Heart right ventricle (tissue), 16 donors: ENCODE data around the gene ZNF17. TPM values are rescaled to one million over a fixed set of nuclear protein-coding genes. Genes with fewer than 3 reads are reported as not detected.
"Not testable (repeated sequence)": the region's sequence is repeated elsewhere in the genome, so short reads cannot be mapped to it uniquely, and the experiment has no call there.

Experiments used
- ATAC-seq, 8 donors: fragments of 200-7000 bp; cut with Tn5 transposase; one replicate each; pipeline ENCODE4 v1.9.1; 2020; ENCODE audit warnings: mild to moderate bottlenecking in 8 of 8, moderate library complexity in 8 of 8, moderate number of reproducible peaks in 1 of 8
- DNase-seq, 2 donors: peaks; one replicate each; pipeline ENCODE4 v3.0.0-alpha.2; 2020
- H3K27ac ChIP-seq, 10 donors: fragments of 200-600 bp; sonication (generic) in 2 of 10; one replicate each; pipeline versions ENCODE4 v1.5.0 to v1.8.0; 2020 to 2022; ENCODE audit warnings: mild to moderate bottlenecking in 3 of 10
- H3K27me3 ChIP-seq, 7 donors: fragments of 200-600 bp; one replicate each; pipeline ENCODE4 v1.8.0; 2021 to 2022; ENCODE audit warnings: mild to moderate bottlenecking in 2 of 7
- H3K36me3 ChIP-seq, 9 donors: fragments of 200-600 bp; sonication (generic) in 1 of 9; one replicate each; pipeline versions ENCODE4 v1.5.0 to v1.8.0; 2020 to 2022; ENCODE audit warnings: mild to moderate bottlenecking in 2 of 9
- H3K4me1 ChIP-seq, 9 donors: fragments of 200-600 bp; sonication (generic) in 1 of 9; one replicate each; pipeline versions ENCODE4 v1.5.0 to v1.8.0; 2020 to 2022; ENCODE audit warnings: mild to moderate bottlenecking in 4 of 9
- H3K4me3 ChIP-seq, 10 donors: fragments of 200-600 bp; sonication (generic) in 2 of 10; one replicate each; pipeline versions ENCODE4 v1.5.0 to v1.8.0; 2020 to 2022; ENCODE audit warnings: mild to moderate bottlenecking in 7 of 10, moderate library complexity in 2 of 10
- H3K9me3 ChIP-seq, 11 donors: fragments of 200-600 bp in 10 of 11; sonication (generic) in 2 of 11; one replicate each; pipeline versions ENCODE4 v1.5.0 to v1.8.0; 2013 to 2022; ENCODE audit warnings: mild to moderate bottlenecking in 2 of 11, control low read depth in 1 of 11, moderate library complexity in 1 of 11
- CTCF ChIP-seq, 9 donors: fragments of 200-600 bp; sonication (generic) in 2 of 9; IDR thresholded peaks; one replicate each; pipeline versions ENCODE4 v1.5.0 to v1.8.0; 2021 to 2022; ENCODE audit warnings: antibody characterized with exemption in 9 of 9, mild to moderate bottlenecking in 5 of 9, moderate library complexity in 1 of 9
- WGBS, 2 donors: extraction: QIAGEN DNeasy Blood & Tissue Kit; methylation state at CpG; one replicate each; pipeline ENCODE4 v1.1.7; 2013; ENCODE audit warnings: inconsistent platforms in 1 of 2; 5-methylcytosine and 5-hydroxymethylcytosine counted together
- intact Hi-C, 10 donors: fragments of 100-400 bp; cut with DNase I; formaldehyde crosslinking; loops; one replicate each; pipeline versions ENCODE4 v1.11.1 to v1.14.2; 2022
- polyA plus RNA-seq, 2 donors: library from polyadenylated mRNA; stranded (reverse); fragments of 200-250 nt; gene quantifications; one replicate each; pipeline ENCODE4 v1.2.3, GENCODE V29; 2013
- total RNA-seq, 10 donors: library from RNA; stranded (reverse); fragmentation: NEBNext Ultra II Directional in 3 of 10; extraction: Animal tissue kit (Norgen Biotek cat#: 25700) in 3 of 10; gene quantifications; one replicate each; pipeline versions ENCODE4 v1.2.1 to v1.2.4, GENCODE V29; 2021 to 2023
- donor health status: Arrhythmogenic right ventricular cardiomyopathy.
- donor health status: ischemic (EF 13 %, LVEDD 7.1; RV severe dilation, severe dysfunction).
- donor health status: healthy with polysubstance abuse.
- donor health status: DM: no; HTN: yes; CAD: no.
- donor health status: DM: no; HTN: no; CAD: no.
- donor health status: ischemic (EF 25% LVEDD 6.9; RV normal size, moderate dysfunction).
- donor health status: ischemic (EF 25% LVEDD 5.7; RV mildly dilated, moderate dysfunction).
- donor health status: healthy.
- donor health status: DM: yes; HTN: yes; CAD: no.
- donor health status: Ischemic cardiomyopathy.
- donor health status: ischemic (EF 35%, LVEDD 5.7; RV mildly dilated, moderate dysfunction).
- donor health status: nonischemic (EF 11% LVEDD 7.7; RV severe dilation, severe dysfunction).
- donor health status: DM: yes; HTN: yes; CAD: no.
- donor health status: PGD.
- donor health status: ischemic (EF 29% LVEDD 5.4; RV normal size, mild dysfunction).
- donor health status: nonischemic (EF 23%, LVEDD 6.1; RV moderate dilation, normal function).

The ZNF17 gene
- total and polyA plus RNA-seq, 12 donors: 3.4 to 11.6 (median 9.5) TPM

- Histone ChIP-seq H3K27me3 (no peaks in the 10 kb centered on the region), H3K4me3 (peak overlapping the region; percentile 67 to 94 (median 82)), H3K27ac (peak overlapping the region; percentile 70 to 99 (median 96)), H3K36me3 (peaks cover 0 to 29% (median 3%) of the 10 kb centered on the region in 9 donors), H3K4me1 (peaks cover 4 to 51% (median 28%) of the 10 kb centered on the region in 9 donors), H3K9me3 (peaks cover 0 to 74% (median 0%) of the 10 kb centered on the region in 11 donors)
- DNase-seq: no peak
- intact Hi-C loops: loop anchor here in 5 of 10 donors (1.0 to 10.0 kb wide), 6 partner anchors 12 to 689 kb away; partner anchors contain the start of genes ZNF548 (in 4 of the 5), ZNF543 (in 2 of the 5), ZNF304 (in 1 of the 5) and ZNF460 (in 1 of the 5)
- ATAC-seq: peak in 6 of 8 donors; percentile 0 to 21 (median 12)
- TF ChIP-seq CTCF (IDR thresholded peaks at IDR 0.05): no peak
- WGBS, 2 donors: 1% methylated on average over 12 to 18 of the region's 18 CpGs
Observed at GRCh38 chr19:57363688-57364181, 47.2 kb upstream of the ZNF17 start.

GRCh38 chr19:57366776-57367175, 44.2 kb upstream of the ZNF17 start:
- intact Hi-C loops: loop anchor here in 1 of 10 donors (10.0 kb wide), 1 partner anchor 692 kb away; the partner anchor contains the start of gene ZNF835
- no peaks in the 10 kb centered on the region for H3K27me3 ChIP-seq
- DNase-seq (no peak), ATAC-seq (no peak)
- no peak for TF ChIP-seq CTCF (IDR thresholded peaks at IDR 0.05)
- H3K27ac ChIP-seq: no peak overlapping the region
- no peak overlapping the region for H3K4me3 ChIP-seq
- peaks cover 4 to 41% (median 21%) of the 10 kb centered on the region in 9 donors for H3K4me1 ChIP-seq
- WGBS, 2 donors: 90 to 91% methylated on average over 2 of the region's 2 CpGs
- H3K36me3 ChIP-seq: peaks cover 0 to 27% (median 0%) of the 10 kb centered on the region in 9 donors
- peaks cover 0 to 44% (median 0%) of the 10 kb centered on the region in 11 donors for H3K9me3 ChIP-seq

GRCh38 chr19:57374179-57374578, 36.8 kb upstream of the ZNF17 start:
- Histone ChIP-seq H3K9me3 (peaks cover 0 to 53% (median 23%) of the 10 kb centered on the region in 11 donors), H3K27ac (no peak overlapping the region), H3K4me1 (no peaks in the 10 kb centered on the region), H3K36me3 (peaks cover 4 to 83% (median 55%) of the 10 kb centered on the region in 9 donors), H3K4me3 (no peak overlapping the region), H3K27me3 (no peaks in the 10 kb centered on the region)
- intact Hi-C loops: no loop called here
- TF ChIP-seq CTCF (IDR thresholded peaks at IDR 0.05): no peak
- no peak for DNase-seq
- WGBS, 2 donors: 96% methylated on average over 6 of the region's 6 CpGs
- ATAC-seq: no peak

- ATAC-seq, H3K27me3 ChIP-seq, H3K27ac ChIP-seq, DNase-seq, intact Hi-C loops, H3K4me3 ChIP-seq, H3K4me1 ChIP-seq: not testable (repeated sequence)
- 97 to 100% methylated on average over 2 of the region's 2 CpGs for WGBS, 2 donors
- peaks cover 4 to 86% (median 55%) of the 10 kb centered on the region in 9 donors for H3K36me3 ChIP-seq
- H3K9me3 ChIP-seq: peaks cover 0 to 58% (median 23%) of the 10 kb centered on the region in 11 donors
Observed at GRCh38 chr19:57374647-57375046, 36.3 kb upstream of the ZNF17 start.

GRCh38 chr19:57376151-57376550, 34.8 kb upstream of the ZNF17 start:
- H3K27ac ChIP-seq: no peak overlapping the region
- ATAC-seq (no peak), DNase-seq (no peak)
- WGBS, 2 donors: 95 to 96% methylated on average over 6 of the region's 6 CpGs
- peaks cover 0 to 73% (median 23%) of the 10 kb centered on the region in 11 donors for H3K9me3 ChIP-seq
- H3K4me1 ChIP-seq: no peaks in the 10 kb centered on the region
- intact Hi-C loops: no loop called here
- peaks cover 4 to 83% (median 55%) of the 10 kb centered on the region in 9 donors for H3K36me3 ChIP-seq
- no peaks in the 10 kb centered on the region for H3K27me3 ChIP-seq
- no peak for TF ChIP-seq CTCF (IDR thresholded peaks at IDR 0.05)
- no peak overlapping the region for H3K4me3 ChIP-seq
